Measurements from ENCODE around the gene ATP2B2. TPM values are rescaled to one million over a fixed set of nuclear protein-coding genes. Genes with fewer than 3 reads are reported as not detected.

ATP2B2 gene
- total RNA-seq, 4 donors from 2014 or later, result 0.31 to 2.9 (median 1.8) TPM

DNA sequence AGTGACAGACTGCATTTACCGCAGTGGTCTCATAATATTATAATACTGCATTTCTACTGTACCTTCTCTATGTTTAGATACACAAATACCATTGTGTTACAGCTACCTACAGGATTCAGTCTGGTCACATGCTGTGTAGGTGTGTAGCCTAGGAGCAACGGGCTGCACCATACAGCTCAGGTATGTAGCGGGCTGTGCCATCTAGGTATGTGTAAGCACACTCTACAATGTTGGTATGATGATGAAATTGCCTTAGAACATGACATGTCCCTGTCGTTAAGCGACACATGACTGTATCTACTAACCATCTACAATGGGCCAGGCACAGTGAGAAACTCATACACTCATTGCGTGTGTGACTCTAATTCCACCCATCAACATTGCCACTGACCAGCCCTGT is 99.0 kb downstream of the ATP2B2 start:
- in situ Hi-C loops (cut with MboI; ENCODE audit: low sequenced_read_pairs in 4 of 4) (no loop called here), intact Hi-C loops (cut with DNase I; ENCODE audit: low total_unique reads) (no loop called here)
- DNase-seq, result no peak

GRCh38 chr3:10405816-10406215 is 99.6 kb downstream of the ATP2B2 start:
- TF ChIP-seq CTCF (IDR thresholded peaks at IDR 0.05 in 4 of 5, conservative IDR thresholded peaks at IDR 0.05 in 1 of 5) (no peak), POLR2A (IDR thresholded peaks at IDR 0.05) (no peak)
- in situ Hi-C loops (cut with MboI; ENCODE audit: low sequenced_read_pairs in 4 of 4), result no loop called here
- ATAC-seq (no peak), DNase-seq (no peak)
- Histone ChIP-seq H3K36me3 (no peaks in the 10 kb centered on the region), H3K9me3 (no peaks in the 10 kb centered on the region), H3K27ac (no peak overlapping the region), H3K4me1 (peaks cover 0 to 4% of the 10 kb centered on the region in 2 donors), H3K27me3 (no peaks in the 10 kb centered on the region), H3K4me3 (no peak overlapping the region)
- intact Hi-C loops (cut with DNase I; ENCODE audit: low total_unique reads), result no loop called here

More for the DNA sequence above, 99.0 kb downstream of the ATP2B2 start:
- ATAC-seq, result no peak
- H3K27me3 ChIP-seq, result no peaks in the 10 kb centered on the region
- H3K4me1 ChIP-seq, result peaks cover 0 to 4% of the 10 kb centered on the region in 2 donors
- H3K27ac ChIP-seq, result no peak overlapping the region
- H3K4me3 ChIP-seq, result no peak overlapping the region
- no peaks in the 10 kb centered on the region for H3K36me3 ChIP-seq
- TF ChIP-seq POLR2A (IDR thresholded peaks at IDR 0.05), result no peak
- TF ChIP-seq CTCF (IDR thresholded peaks at IDR 0.05 in 4 of 5, conservative IDR thresholded peaks at IDR 0.05 in 1 of 5), result no peak
- H3K9me3 ChIP-seq, result no peaks in the 10 kb centered on the region

DNA sequence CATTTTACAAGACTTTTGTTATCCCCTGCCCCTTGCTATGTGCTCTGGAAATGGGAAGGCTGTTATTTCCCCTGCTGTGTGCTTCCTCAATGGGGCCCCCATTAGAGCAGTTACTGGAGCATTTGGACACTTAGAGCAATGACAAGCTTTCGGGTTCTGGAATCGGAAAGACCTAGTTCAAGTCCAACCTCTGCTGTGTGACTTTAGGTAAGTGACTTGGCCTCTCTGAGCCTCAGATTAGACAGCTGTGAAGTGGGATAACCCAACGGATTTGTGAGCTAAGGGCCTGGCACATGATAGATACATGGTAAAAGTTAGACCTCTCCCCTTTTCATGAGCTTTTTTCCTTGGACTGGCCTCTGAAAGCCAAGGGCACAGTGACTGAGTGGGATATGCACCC is 100.5 kb downstream of the ATP2B2 start:
- H3K4me3 ChIP-seq, result no peak overlapping the region
- no peak for DNase-seq
- no peak for ATAC-seq
- H3K27me3 ChIP-seq, result no peaks in the 10 kb centered on the region
- H3K4me1 ChIP-seq, result peaks cover 0 to 4% of the 10 kb centered on the region in 2 donors
- no peaks in the 10 kb centered on the region for H3K9me3 ChIP-seq
- intact Hi-C loops (cut with DNase I; ENCODE audit: low total_unique reads), result no loop called here
- no peak overlapping the region for H3K27ac ChIP-seq
- H3K36me3 ChIP-seq, result no peaks in the 10 kb centered on the region
- TF ChIP-seq POLR2A (IDR thresholded peaks at IDR 0.05), result no peak
- no peak for TF ChIP-seq CTCF (IDR thresholded peaks at IDR 0.05 in 4 of 5, conservative IDR thresholded peaks at IDR 0.05 in 1 of 5)
- in situ Hi-C loops (cut with MboI; ENCODE audit: low sequenced_read_pairs in 4 of 4), result no loop called here

DNA sequence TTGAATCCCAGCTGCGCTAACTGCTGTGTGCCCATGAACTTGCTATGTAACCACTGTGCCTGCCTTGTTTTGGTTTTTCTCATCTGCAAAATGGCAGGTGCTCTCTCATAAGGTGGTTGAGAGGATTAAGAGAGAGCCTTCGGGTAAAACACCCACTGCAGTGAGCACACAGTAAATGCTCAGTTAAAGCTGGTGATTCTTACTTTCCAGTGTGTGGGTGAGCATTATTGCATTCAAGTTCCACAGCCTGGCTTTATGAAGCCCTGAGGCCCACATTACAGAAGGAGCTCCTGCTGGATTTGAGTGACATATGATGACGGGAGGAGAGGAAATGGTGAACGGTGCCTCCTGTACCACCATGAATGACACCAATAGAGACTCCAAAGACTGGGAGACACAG is 101.0 kb downstream of the ATP2B2 start:
- Histone ChIP-seq H3K27ac (no peak overlapping the region), H3K36me3 (no peaks in the 10 kb centered on the region), H3K9me3 (no peaks in the 10 kb centered on the region), H3K4me3 (no peak overlapping the region), H3K27me3 (no peaks in the 10 kb centered on the region), H3K4me1 (peaks cover 0 to 4% of the 10 kb centered on the region in 2 donors)
- intact Hi-C loops (cut with DNase I; ENCODE audit: low total_unique reads), result no loop called here
- no peak for ATAC-seq
- in situ Hi-C loops (cut with MboI; ENCODE audit: low sequenced_read_pairs in 4 of 4), result no loop called here
- TF ChIP-seq CTCF (IDR thresholded peaks at IDR 0.05 in 4 of 5, conservative IDR thresholded peaks at IDR 0.05 in 1 of 5) (no peak), POLR2A (IDR thresholded peaks at IDR 0.05) (no peak)
- DNase-seq, result no peak
